Mammary epithelial cell (primary cell): Measurements from ENCODE around the gene GPS1.

Experiments
- EZH2 ChIP-seq: IDR thresholded peaks from 2 replicates; pipeline ENCODE4 v1.6.1; 2012; ENCODE audit warnings: low read length, inconsistent platforms, borderline replicate concordance
- TF ChIP-seq, protein P1 (sequence below), 2 donors: IDR thresholded peaks in 1 of 2; conservative IDR thresholded peaks in 1 of 2; 2 replicates each; pipeline ENCODE4 v1.5.1; 2011 to 2012; ENCODE audit warnings: inconsistent platforms in 2 of 2, low read length in 2 of 2, mild to moderate bottlenecking in 2 of 2, control low read depth in 1 of 2, low read depth in 1 of 2; ENCODE audit not compliant: insufficient read depth in 1 of 2; ENCODE audit errors: extremely low read depth in 1 of 2

- TF ChIP-seq, protein P1, sequence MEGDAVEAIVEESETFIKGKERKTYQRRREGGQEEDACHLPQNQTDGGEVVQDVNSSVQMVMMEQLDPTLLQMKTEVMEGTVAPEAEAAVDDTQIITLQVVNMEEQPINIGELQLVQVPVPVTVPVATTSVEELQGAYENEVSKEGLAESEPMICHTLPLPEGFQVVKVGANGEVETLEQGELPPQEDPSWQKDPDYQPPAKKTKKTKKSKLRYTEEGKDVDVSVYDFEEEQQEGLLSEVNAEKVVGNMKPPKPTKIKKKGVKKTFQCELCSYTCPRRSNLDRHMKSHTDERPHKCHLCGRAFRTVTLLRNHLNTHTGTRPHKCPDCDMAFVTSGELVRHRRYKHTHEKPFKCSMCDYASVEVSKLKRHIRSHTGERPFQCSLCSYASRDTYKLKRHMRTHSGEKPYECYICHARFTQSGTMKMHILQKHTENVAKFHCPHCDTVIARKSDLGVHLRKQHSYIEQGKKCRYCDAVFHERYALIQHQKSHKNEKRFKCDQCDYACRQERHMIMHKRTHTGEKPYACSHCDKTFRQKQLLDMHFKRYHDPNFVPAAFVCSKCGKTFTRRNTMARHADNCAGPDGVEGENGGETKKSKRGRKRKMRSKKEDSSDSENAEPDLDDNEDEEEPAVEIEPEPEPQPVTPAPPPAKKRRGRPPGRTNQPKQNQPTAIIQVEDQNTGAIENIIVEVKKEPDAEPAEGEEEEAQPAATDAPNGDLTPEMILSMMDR (conservative IDR thresholded peaks at IDR 0.05 in 1 of 2, IDR thresholded peaks at IDR 0.05 in 1 of 2; ENCODE audit: extremely low read depth in 1 of 2, insufficient read depth in 1 of 2, low read depth in 1 of 2, low read length in 2 of 2), result no peak
- TF ChIP-seq EZH2, result no peak
These were observed 44.5 kb upstream of the GPS1 start for GRCh38 chr17:82007228-82007494.
